Sciatic nerve (tissue), 2 donors: ENCODE measurements around the gene VNN1. TPM values are rescaled to one million over a fixed set of nuclear protein-coding genes. Genes with fewer than 3 reads are reported as not detected.
"Not testable (repeated sequence)": the region's sequence is repeated elsewhere in the genome, so short reads cannot be mapped to it uniquely, and the experiment has no call there.

Source experiments
- ATAC-seq: fragments of 200-7000 bp; cut with Tn5 transposase; one replicate; pipeline ENCODE4 v1.9.1; 2020; ENCODE audit warnings: mild to moderate bottlenecking, moderate library complexity
- DNase-seq: peaks from one replicate; pipeline ENCODE4 v3.0.0-alpha.2; 2020; ENCODE audit warnings: low spot score
- intact Hi-C: fragments of 100-400 bp; cut with DNase I; formaldehyde crosslinking; loops from one replicate; pipeline ENCODE4 v1.14.2; 2022
- total RNA-seq: library from RNA; stranded (reverse); fragmentation: NEBNext Ultra II Directional; extraction: Animal tissue kit (Norgen Biotek cat#: 25700); gene quantifications from one replicate; pipeline ENCODE4 v1.2.1, GENCODE V29; 2021
- donor health status: DM: no; HTN: no; CAD: no.
- donor health status: DM: no; HTN: no; CAD: no.

VNN1 gene
- total RNA-seq, 1 donor from 2014 or later, result 1.2 TPM

GRCh38 chr6:132683543-132683942 lies 30.3 kb downstream of the VNN1 start:
- ATAC-seq, result no peak

GRCh38 chr6:132679094-132679493 lies 34.8 kb downstream of the VNN1 start:
- intact Hi-C loops, ATAC-seq, DNase-seq: not testable (repeated sequence)

More at GRCh38 chr6:132683543-132683942, 30.3 kb downstream of the VNN1 start:
- intact Hi-C loops, result no loop called here
- DNase-seq, result no peak

DNA sequence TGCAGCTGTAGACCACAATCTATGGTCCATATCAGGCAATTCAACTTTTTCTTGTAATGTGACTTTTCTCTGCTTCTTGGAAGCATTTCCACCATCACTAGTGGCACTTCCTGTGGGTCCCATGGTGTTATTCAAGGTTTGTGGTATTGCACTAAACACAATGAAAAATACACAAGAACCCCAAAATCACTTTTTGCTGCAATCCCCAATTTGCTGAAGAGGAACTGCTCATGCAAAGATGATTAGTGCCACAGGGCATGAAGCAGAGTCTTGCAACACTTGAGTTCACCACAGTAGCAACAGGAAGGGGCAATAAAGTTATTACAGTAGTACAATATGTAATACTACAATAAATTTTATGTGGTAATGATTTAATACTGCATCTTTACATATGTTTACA lies 38.1 kb downstream of the VNN1 start:
- DNase-seq, result no peak
- no peak for ATAC-seq
- intact Hi-C loops, result no loop called here

DNA sequence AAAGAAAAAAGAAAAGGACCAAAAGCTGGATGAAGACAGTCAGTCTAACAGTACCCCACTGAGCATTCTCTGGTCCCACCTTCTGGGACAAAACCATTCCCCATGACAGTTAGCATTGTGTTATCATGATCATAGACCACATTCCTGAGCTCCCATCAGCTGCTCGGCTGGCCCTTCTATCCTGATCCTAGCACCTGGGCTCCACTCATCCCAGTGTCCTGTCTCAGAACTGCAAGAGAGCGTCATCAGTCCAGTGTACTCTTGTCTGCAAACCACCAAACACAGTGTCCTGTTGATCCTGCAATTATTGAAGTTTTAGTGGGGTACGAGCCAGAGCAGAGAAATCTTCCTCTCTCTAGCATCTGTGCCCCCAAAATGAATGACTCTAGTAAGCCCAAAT lies 38.9 kb downstream of the VNN1 start:
- ATAC-seq (no peak), DNase-seq (no peak)
- intact Hi-C loops, result no loop called here

GRCh38 chr6:132673376-132674094 lies 40.3 kb downstream of the VNN1 start:
- DNase-seq, result no peak
- ATAC-seq, result no peak
- intact Hi-C loops, result no loop called here

DNA sequence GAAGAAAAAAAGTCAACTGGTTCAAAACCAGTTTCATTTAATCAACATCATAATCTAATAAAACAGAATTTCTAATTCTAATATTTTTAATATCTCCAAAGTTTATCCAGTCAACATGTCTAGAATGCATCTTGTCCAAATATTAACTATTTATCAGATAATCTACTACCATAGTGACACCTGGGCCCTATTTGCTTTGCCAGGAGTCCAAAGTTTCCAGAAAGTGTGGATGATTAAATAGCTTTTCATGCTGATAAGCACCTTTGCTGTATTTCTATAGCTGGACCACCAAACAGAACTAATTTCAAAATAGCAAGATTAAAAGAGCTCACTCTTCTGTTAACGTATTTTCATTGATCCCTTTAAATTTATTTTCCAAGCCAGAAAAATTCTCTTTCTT lies 42.6 kb downstream of the VNN1 start:
- ATAC-seq, result no peak
- intact Hi-C loops, result no loop called here
- DNase-seq, result no peak

GRCh38 chr6:132669690-132670291 lies 44.1 kb downstream of the VNN1 start:
- DNase-seq, result no peak
- peak; percentile 59 for ATAC-seq

DNA sequence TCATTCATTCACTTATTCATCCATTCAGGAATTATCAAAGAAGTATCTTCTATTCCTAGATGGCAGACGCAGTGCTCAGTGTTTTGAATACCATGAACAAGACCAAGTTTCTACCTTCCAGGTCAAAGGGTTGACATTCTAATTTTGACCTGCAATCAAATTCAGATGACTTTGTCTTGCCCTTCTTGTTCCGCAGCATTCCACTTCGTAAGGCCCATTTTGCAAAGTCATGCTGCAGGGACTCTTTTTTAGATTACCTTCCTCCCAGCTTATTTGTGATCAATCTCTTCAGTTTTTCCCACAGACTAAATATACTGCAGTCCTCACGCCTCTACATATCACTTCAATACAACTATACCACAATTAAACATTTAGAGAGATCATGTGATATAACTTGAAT lies 47.7 kb downstream of the VNN1 start:
- no peak for ATAC-seq
- intact Hi-C loops, result no loop called here
- no peak for DNase-seq

More at GRCh38 chr6:132669690-132670291, 44.1 kb downstream of the VNN1 start:
- intact Hi-C loops, result no loop called here

DNA sequence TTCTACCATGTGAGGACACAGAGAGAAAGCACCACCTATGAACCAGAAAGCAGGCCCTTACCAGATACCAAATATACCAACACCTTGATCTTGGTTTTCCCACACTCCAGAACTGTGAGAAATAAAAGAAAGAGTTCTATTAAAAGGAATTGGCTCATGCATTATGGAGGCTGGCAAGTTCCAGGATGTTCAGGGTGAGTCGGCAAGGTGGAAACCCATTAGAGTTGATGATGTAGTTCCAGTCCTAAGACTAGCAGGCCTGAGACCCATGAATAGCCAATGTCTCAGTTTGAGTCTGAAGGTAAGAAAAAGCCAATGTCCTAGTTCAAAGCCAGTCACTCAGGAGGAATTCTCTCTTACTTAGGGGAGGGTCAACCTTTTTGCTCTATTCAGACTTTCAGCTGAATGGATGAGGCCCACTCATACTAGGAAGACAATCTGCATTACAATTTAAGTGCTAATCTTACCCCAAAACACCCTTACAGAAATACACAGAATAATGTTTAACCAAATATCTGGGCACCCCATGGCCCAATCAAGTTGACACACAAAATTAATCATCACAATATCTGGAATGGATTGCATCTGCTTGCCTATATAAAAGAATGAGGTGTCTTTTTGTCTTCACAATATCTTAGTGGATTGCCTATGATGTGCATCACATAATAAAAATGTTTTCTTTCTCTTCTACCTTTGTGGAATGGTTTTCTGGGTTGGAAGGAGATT lies 49.4 kb downstream of the VNN1 start:
- intact Hi-C loops, result no loop called here
- ATAC-seq (no peak), DNase-seq (no peak)

DNA sequence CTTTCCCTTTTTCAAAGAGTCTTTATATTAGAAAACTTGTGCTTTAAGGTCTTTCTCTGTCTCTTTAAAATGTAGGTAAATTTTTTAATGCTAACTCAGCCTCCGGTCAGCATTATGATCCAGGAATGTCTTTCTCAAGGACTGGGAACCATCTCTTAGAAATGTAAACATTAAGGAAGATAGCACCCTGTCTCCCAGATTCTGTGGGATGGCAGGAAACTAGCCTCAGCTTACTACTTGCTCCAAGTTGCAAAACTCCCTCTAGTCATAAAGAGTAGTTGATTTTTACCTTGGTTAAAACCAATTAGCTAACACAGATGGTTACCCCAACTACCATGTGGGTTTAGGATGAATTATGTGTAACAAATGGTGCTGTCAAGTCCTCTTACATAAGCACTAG lies 50.2 kb downstream of the VNN1 start:
- intact Hi-C loops, result no loop called here
- DNase-seq (no peak), ATAC-seq (no peak)

- no peak for ATAC-seq
- no peak for DNase-seq
- intact Hi-C loops, result no loop called here
These were observed 51.9 kb downstream of the VNN1 start for GRCh38 chr6:132661906-132662305.

DNA sequence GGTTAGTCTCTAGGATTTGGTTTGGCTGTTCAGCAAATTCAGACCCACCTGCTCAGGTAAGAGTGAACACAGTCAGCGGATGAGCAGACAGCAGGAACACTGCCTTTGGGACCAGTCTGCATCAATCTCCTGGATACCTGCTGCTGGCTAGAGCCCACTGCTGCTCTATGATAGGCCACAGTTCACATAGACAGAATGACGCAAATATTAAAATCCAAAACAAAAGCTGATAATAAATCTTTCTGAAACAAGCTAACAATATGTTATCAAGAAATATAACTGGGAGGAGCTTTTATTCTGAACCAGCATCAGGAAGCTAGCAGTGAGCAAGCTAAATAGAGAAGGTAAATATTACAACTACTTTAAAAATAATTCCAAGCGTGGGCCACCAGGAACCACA lies 54.8 kb downstream of the VNN1 start, which contains the start of gene TAAR1:
Gene TAAR1 (minus strand): TSS at position 101 of the 400 bp plus-strand sequence. CDS start 13,179 bp downstream, outside the sequence.
- DNase-seq (no peak), ATAC-seq (no peak)
- intact Hi-C loops, result no loop called here

- ATAC-seq (no peak), DNase-seq (no peak)
- intact Hi-C loops, result no loop called here
These were observed 62.8 kb downstream of the VNN1 start for GRCh38 chr6:132651062-132651461.

GRCh38 chr6:132650429-132650828 lies 63.4 kb downstream of the VNN1 start:
- no peak for DNase-seq

GRCh38 chr6:132648828-132649227 lies 65.0 kb downstream of the VNN1 start:
- ATAC-seq (no peak), DNase-seq (no peak)
- intact Hi-C loops, result no loop called here

More at GRCh38 chr6:132650429-132650828, 63.4 kb downstream of the VNN1 start:
- intact Hi-C loops, result no loop called here
- ATAC-seq, result no peak

- DNase-seq, result no peak
- intact Hi-C loops, result no loop called here
- no peak for ATAC-seq
These were observed 65.5 kb downstream of the VNN1 start for GRCh38 chr6:132648356-132648755.

- ATAC-seq, result no peak
- no peak for DNase-seq
- intact Hi-C loops, result no loop called here
These were observed 70.3 kb downstream of the VNN1 start for GRCh38 chr6:132643547-132643946.

- intact Hi-C loops, DNase-seq, ATAC-seq: not testable (repeated sequence)
These were observed 76.7 kb downstream of the VNN1 start for GRCh38 chr6:132637135-132637534.

DNA sequence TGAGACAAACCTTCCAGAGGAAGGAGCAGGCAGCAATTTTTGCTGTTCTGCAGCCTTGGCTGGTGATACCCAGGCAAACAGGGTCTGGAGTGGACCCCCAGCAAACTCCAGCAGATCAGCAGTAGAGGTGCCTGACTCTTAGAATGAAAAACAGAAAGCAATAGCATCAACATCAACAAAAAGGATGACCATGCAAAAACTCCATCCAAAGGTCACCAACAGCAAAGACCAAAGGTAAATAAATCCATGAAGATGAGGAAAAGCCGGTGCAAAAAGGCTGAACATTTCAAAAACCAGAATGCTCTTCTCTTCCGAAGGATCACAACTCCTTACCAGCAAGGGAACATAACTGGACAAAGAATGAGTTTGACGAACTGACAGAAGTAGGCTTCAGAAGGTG lies 77.9 kb downstream of the VNN1 start:
- DNase-seq, ATAC-seq, intact Hi-C loops: not testable (repeated sequence)

DNA sequence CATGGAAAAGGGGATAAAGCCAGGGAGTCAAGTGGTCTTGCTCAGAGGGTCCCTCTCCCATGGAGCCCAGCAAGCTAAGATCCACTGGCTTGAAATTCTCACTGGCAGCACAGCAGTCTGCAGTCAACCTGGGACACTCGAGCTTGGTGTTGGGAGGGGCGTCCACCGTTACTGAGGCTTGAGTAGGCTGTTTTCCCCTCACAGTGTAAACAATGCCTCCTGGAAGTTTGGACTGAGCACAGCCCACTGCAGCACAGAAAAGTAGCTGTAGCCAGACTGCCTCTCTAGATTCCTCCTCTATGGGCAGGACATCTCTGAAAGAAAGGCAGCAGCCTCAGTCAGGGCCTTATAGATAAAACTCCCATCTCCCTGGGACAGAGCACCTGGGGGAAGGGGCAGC lies 78.6 kb downstream of the VNN1 start:
- ATAC-seq, intact Hi-C loops, DNase-seq: not testable (repeated sequence)
